HUES6 (cell line): ENCODE results near the gene CALCOCO1.

Experiments
- H3K27ac ChIP-seq: 2 replicates; pipeline ENCODE4 v1.7.0; 2013; ENCODE audit warnings: low read depth, mild to moderate bottlenecking, low read length, inconsistent platforms
- H3K27me3 ChIP-seq: 2 replicates; pipeline ENCODE4 v1.6.1; 2013; ENCODE audit warnings: low read length; ENCODE audit not compliant: control insufficient read depth, insufficient read depth
- H3K36me3 ChIP-seq: 2 replicates; pipeline ENCODE4 v1.6.1; 2013; ENCODE audit warnings: low read length; ENCODE audit not compliant: control insufficient read depth, insufficient read depth
- H3K4me1 ChIP-seq: 2 replicates; pipeline ENCODE4 v1.6.1; 2013; ENCODE audit warnings: low read length; ENCODE audit not compliant: control insufficient read depth, insufficient read depth
- H3K4me3 ChIP-seq: 2 replicates; pipeline ENCODE4 v1.5.1; 2013; ENCODE audit warnings: low read depth, low read length
- H3K9ac ChIP-seq: one replicate; pipeline ENCODE4 v1.6.1; 2013; ENCODE audit warnings: mild to moderate bottlenecking, low read length
- H3K9me3 ChIP-seq: 2 replicates; pipeline ENCODE4 v1.6.1; 2013; ENCODE audit warnings: low read depth, low read length; ENCODE audit not compliant: control insufficient read depth, insufficient read depth

CALCOCO1 gene

GRCh38 chr12:53740130-53740491 is 12.9 kb upstream of the CALCOCO1 start:
- peaks cover 95% of the 10 kb centered on the region for H3K27me3 ChIP-seq
- peak overlapping the region; percentile 66 for H3K4me3 ChIP-seq
- peaks cover 12% of the 10 kb centered on the region; the same call in 1 of the 2 replicates for H3K4me1 ChIP-seq

DNA sequence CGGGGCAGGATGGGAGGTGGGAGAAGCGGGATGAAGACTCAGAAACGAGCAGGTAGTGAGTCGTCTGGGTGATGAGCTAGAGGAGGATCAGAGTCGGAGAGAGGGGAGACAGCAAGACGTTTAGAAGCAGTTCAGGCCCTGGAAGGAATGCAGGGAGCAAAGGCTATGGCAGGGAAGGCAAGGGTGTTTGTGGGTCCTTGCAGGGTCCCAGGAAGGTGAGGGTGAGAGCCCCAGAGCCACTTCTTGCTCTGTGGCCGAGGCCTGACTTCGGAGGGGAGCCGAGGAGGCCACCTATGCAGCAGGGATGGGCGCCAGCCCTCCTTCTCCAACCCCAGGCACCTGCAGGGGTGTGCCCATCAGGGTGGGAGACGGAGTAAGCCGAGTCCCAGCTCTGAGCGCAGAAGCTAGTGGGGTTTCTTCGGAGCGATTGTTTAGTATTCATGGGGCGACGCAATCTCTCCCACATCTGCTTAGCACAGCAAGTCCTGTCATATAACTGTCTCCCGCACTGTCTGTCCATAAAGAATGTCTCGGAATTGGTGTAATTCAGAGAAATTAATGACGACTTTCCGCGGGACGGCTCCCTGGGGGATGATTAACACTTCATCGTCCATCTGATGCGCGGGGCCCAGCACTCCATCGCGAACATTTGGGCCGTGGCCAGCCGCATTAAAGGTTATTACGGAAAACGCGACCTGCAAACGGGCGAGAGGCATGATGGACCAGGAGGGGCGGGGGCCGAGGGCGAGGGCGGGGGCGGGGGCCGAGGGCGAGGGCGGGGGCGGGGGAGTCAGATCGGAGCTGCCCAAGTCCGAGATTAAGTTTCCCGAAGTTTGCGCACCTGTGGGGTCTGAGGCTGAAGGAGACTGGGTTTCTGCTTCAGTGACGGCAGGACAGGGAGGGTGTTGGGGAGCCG is 12.2 kb upstream of the CALCOCO1 start:
- Histone ChIP-seq H3K4me1 (peaks cover 12% of the 10 kb centered on the region; the same call in 1 of the 2 replicates), H3K27ac (no peak overlapping the region), H3K27me3 (peaks cover 95% of the 10 kb centered on the region), H3K9me3 (no peaks in the 10 kb centered on the region), H3K9ac (no peak overlapping the region), H3K4me3 (peak overlapping the region; percentile 66), H3K36me3 (no peaks in the 10 kb centered on the region)

More at GRCh38 chr12:53740130-53740491, 12.9 kb upstream of the CALCOCO1 start:
- Histone ChIP-seq H3K27ac (no peak overlapping the region), H3K36me3 (no peaks in the 10 kb centered on the region), H3K9ac (no peak overlapping the region), H3K9me3 (no peaks in the 10 kb centered on the region)

DNA sequence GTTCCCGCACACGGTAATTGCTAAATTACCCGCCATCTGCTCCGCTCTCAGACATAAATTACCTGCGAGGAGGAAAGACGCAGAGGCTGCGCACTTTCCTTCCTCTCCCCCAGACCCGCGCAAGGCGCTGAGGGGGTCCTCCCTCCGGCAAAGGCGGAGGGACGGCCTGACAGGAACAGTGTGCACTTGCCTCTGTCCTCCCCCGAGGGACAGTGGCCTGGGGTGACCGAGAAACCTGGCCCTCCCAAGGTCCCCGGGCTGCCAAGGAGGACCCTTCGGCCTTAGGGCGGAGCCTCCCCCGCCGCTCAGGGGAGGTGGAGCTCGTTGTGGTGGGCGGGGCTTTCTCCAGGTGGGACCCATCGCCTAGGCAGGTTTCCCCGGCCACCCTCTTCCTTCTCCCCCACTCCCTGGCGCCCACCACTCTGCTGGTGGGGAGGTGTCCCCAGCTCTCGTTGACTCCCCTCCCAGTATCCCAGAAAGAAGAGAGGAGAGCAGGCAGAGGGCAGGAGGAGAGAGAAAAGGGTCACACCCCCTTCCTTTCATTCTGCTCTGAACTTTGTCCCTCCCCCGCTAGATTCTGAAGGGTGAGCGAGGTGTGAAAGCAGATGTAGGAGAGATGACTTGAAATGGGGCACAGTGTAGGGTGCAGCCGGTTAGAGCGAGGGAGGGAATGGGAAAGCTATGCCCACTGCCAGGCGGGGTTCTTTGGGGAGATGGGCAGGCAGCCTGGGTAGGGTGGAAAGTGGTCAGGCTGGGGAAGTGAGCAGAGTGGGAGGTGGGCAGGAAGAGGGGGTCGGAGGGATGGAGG is 11.4 kb upstream of the CALCOCO1 start:
- Histone ChIP-seq H3K27me3 (peaks cover 93% of the 10 kb centered on the region), H3K27ac (no peak overlapping the region), H3K36me3 (no peaks in the 10 kb centered on the region), H3K9ac (peak overlapping the region; percentile 38), H3K9me3 (no peaks in the 10 kb centered on the region), H3K4me3 (peak overlapping the region; percentile 66), H3K4me1 (peaks cover 12% of the 10 kb centered on the region; the same call in 1 of the 2 replicates)

GRCh38 chr12:53737951-53738405 is 10.7 kb upstream of the CALCOCO1 start:
- no peaks in the 10 kb centered on the region for H3K9me3 ChIP-seq
- H3K36me3 ChIP-seq = no peaks in the 10 kb centered on the region
- H3K4me3 ChIP-seq = peak overlapping the region; percentile 66
- peak overlapping the region; percentile 38 for H3K9ac ChIP-seq
- H3K4me1 ChIP-seq = peaks cover 12% of the 10 kb centered on the region; the same call in 1 of the 2 replicates
- H3K27me3 ChIP-seq = peaks cover 88% of the 10 kb centered on the region
- no peak overlapping the region for H3K27ac ChIP-seq

DNA sequence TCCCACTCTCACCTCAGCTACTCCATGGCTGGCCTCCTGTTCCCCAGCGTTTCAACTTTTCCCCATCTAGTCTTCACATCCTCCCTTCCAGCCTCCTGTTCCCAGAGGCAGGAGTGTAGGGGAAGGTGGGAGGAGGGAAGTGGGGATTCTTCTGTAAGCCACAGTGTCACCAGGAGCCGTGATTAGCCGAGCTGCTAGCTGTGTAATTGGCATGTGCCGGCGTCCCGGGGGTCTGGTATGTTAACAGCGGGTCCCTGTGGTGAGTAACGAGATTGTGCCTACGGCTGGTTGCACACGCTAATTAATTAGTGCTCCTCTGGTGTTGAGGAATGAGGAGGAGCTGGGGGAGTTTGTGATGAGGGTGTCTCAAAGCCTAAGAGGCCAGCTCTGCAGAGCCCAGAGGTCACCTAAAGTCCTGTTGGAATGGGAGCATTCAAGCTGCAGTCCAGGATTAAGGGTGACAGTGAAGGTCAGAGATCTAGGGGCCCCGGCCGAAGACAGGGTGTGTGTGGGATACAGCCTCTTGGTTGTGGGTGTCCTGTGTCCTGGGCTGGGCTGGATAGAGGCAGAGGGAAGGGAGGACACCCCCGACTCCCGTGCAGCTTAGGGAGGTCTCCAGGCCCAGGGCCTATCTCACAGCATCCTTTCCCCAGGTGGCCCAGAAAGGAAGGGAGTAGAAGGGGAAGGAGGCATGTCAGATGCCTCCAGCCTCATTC is 10.0 kb upstream of the CALCOCO1 start:
- H3K27me3 ChIP-seq = peaks cover 81% of the 10 kb centered on the region
- no peak overlapping the region for H3K9ac ChIP-seq
- H3K4me1 ChIP-seq = peaks cover 12% of the 10 kb centered on the region; the same call in 1 of the 2 replicates
- H3K4me3 ChIP-seq = no peak overlapping the region
- no peaks in the 10 kb centered on the region for H3K36me3 ChIP-seq
- no peak overlapping the region for H3K27ac ChIP-seq
- H3K9me3 ChIP-seq = no peaks in the 10 kb centered on the region

- H3K4me1 ChIP-seq = peaks cover 12% of the 10 kb centered on the region; the same call in 1 of the 2 replicates
Observed at GRCh38 chr12:53736592-53736991, 9.3 kb upstream of the CALCOCO1 start.

DNA sequence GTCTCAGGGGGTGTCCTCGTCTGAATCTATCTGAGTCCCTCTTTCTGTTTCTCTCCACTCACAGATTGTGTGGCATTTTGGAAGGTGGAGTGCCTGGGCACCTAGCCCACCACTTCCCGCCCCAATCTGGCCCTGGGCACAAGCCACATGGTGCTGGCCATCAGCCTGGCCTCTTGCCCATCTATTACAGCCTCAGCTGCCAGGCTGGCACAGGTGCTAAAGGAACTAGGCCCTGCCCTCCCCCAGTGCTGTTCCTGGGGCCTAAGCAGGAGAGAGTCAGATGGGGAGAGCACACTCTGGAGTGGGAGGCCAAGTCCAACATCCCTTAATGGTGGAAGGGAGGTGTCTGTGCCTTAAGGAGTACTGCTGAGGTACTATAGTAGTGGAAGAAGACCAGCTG is 8.3 kb upstream of the CALCOCO1 start:
- Histone ChIP-seq H3K9ac (no peak overlapping the region), H3K27me3 (peaks cover 67% of the 10 kb centered on the region), H3K4me3 (no peak overlapping the region), H3K9me3 (no peaks in the 10 kb centered on the region), H3K27ac (no peak overlapping the region), H3K4me1 (peaks cover 12% of the 10 kb centered on the region; the same call in 1 of the 2 replicates), H3K36me3 (no peaks in the 10 kb centered on the region)

More at GRCh38 chr12:53736592-53736991, 9.3 kb upstream of the CALCOCO1 start:
- Histone ChIP-seq H3K27ac (no peak overlapping the region), H3K36me3 (no peaks in the 10 kb centered on the region), H3K9me3 (no peaks in the 10 kb centered on the region), H3K4me3 (no peak overlapping the region), H3K27me3 (peaks cover 78% of the 10 kb centered on the region), H3K9ac (no peak overlapping the region)

DNA sequence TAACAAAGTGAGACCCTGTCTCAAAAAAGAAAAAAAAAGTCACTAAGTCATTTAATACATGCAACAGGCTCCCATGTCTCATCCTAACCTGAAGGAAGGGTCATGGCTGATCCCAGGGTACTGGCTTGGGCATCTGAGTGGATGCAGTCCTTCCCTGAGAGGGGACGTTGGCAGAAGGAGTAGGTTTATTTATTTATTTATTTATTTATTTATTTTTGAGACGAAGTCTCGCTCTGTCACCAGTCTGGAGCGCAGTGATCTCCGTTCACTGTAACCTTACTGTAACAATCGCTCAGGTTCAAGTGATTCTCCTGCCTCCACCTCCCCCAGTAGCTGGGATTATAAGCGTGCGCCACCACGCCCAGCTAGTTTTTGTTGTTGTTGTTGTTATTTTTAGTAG is 7.2 kb upstream of the CALCOCO1 start:
- Histone ChIP-seq H3K27ac (no peak overlapping the region), H3K27me3 (peaks cover 56% of the 10 kb centered on the region), H3K4me3 (no peak overlapping the region), H3K9ac (no peak overlapping the region), H3K36me3 (no peaks in the 10 kb centered on the region), H3K4me1 (peaks cover 9% of the 10 kb centered on the region; the same call in 1 of the 2 replicates), H3K9me3 (no peaks in the 10 kb centered on the region)

GRCh38 chr12:53733807-53734200 is 6.6 kb upstream of the CALCOCO1 start:
- H3K27me3 ChIP-seq = peaks cover 50% of the 10 kb centered on the region
- H3K9ac ChIP-seq = no peak overlapping the region
- no peak overlapping the region for H3K27ac ChIP-seq
- H3K4me3 ChIP-seq = no peak overlapping the region
- H3K9me3 ChIP-seq = no peaks in the 10 kb centered on the region
- H3K36me3 ChIP-seq = no peaks in the 10 kb centered on the region
- peaks cover 6% of the 10 kb centered on the region; the same call in 1 of the 2 replicates for H3K4me1 ChIP-seq

DNA sequence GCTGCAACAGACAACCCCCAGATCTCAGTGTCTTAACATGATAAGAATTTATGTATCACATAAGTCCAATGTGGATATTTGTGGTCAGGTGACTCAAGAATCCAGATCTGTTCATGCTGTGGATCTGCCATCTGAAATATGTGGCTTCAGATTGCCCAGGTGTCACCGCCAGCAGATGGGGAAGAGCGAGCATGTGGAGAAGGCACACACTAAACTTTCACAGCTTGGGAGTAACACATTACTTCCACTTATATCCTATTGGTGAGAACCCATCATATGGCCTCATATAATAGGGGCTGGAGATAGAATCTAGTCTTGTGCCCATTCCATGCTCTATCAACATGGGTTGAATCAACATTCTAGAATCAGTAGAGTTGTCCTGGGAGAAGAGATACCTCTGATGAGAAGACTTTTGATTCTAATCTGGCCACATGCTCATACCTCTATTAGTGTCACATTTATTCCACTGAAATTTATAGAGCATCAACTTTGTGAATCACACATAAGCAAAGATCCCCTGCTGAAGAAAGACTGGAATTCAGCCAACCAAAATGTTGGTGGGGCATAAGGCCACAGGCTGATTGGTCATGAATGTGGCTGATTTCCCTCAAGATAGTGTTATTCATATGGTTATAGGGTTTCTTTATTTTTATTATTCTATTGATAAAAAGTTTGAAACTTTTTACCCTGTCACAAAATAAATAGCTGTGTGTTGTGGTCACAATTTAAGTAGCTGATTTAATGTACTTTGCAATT is 6.0 kb upstream of the CALCOCO1 start:
- Histone ChIP-seq H3K36me3 (no peaks in the 10 kb centered on the region), H3K9me3 (no peaks in the 10 kb centered on the region), H3K4me1 (peaks cover 9% of the 10 kb centered on the region), H3K27me3 (peaks cover 44% of the 10 kb centered on the region), H3K9ac (no peak overlapping the region), H3K4me3 (no peak overlapping the region), H3K27ac (no peak overlapping the region)
